ENCODE measurements around the gene CFAP20DC.
"Not testable (repeated sequence)": the region's sequence is repeated elsewhere in the genome, so short reads cannot be mapped to it uniquely, and the experiment has no call there.

GRCh38 chr3:58967866-58968265 lies 82.0 kb downstream of the CFAP20DC start:
- TF ChIP-seq, protein P1, sequence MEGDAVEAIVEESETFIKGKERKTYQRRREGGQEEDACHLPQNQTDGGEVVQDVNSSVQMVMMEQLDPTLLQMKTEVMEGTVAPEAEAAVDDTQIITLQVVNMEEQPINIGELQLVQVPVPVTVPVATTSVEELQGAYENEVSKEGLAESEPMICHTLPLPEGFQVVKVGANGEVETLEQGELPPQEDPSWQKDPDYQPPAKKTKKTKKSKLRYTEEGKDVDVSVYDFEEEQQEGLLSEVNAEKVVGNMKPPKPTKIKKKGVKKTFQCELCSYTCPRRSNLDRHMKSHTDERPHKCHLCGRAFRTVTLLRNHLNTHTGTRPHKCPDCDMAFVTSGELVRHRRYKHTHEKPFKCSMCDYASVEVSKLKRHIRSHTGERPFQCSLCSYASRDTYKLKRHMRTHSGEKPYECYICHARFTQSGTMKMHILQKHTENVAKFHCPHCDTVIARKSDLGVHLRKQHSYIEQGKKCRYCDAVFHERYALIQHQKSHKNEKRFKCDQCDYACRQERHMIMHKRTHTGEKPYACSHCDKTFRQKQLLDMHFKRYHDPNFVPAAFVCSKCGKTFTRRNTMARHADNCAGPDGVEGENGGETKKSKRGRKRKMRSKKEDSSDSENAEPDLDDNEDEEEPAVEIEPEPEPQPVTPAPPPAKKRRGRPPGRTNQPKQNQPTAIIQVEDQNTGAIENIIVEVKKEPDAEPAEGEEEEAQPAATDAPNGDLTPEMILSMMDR (conservative IDR thresholded peaks at IDR 0.05; ENCODE audit: low read length): not testable (repeated sequence)
- TF ChIP-seq EZH2phosphoT487 (IDR thresholded peaks at IDR 0.05; ENCODE audit: borderline replicate concordance, low read depth, low read length): not testable (repeated sequence)
